ENCODE measurements around the gene NOD2. TPM values are rescaled to one million over a fixed set of nuclear protein-coding genes. Genes with fewer than 3 reads are reported as not detected.

Gene NOD2
- total RNA-seq, 1 experiment from 2014 or later = 0.17 TPM

DNA sequence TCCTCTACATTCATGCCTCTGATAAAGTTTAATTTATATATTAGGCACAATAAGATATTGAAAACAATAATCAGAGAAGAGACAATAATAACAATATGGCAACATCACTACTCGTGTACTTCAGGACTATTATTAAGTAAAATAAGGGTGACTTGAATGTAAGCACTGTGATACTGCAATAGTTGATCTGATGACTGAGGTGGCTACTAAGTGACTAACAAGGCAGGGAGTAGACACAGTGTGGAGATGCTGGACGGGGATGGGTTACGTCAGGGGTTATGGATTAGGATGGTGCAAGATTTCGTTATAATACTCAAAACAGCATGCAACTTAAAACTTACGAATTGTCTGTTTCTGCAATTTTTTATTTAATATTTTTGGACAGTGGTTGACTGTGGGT is 81.0 kb downstream of the NOD2 start:
- Histone ChIP-seq H2BK5ac (ENCODE audit: insufficient read length, low read length) (no peak overlapping the region), H2BK15ac (ENCODE audit: low read depth, low read length) (no peak overlapping the region), H2BK120ac (ENCODE audit: low read depth, low read length, poor library complexity, severe bottlenecking) (no peak overlapping the region), H3K79me2 (ENCODE audit: insufficient read depth, low read length) (no peaks in the 10 kb centered on the region), H4K91ac (ENCODE audit: insufficient read length, low read depth, low read length) (no peak overlapping the region), H2BK20ac (ENCODE audit: low read depth, low read length, poor library complexity, severe bottlenecking) (no peak overlapping the region), H3K4ac (ENCODE audit: low read depth, low read length) (no peak overlapping the region), H4K5ac (ENCODE audit: insufficient read length, low read depth, low read length) (no peak overlapping the region), H3K14ac (ENCODE audit: insufficient read depth, low read length) (no peak overlapping the region), H3K4me1 (ENCODE audit: insufficient read depth, low read length) (no peaks in the 10 kb centered on the region), H3K23me2 (ENCODE audit: insufficient read length, low read depth, low read length, poor library complexity, severe bottlenecking) (no peaks in the 10 kb centered on the region), H3K23ac (ENCODE audit: insufficient read length, low read depth, low read length) (no peak overlapping the region), H3K27me3 (ENCODE audit: insufficient read depth, low read length) (no peaks in the 10 kb centered on the region), H3K27ac (ENCODE audit: insufficient read length, low read depth, low read length) (no peak overlapping the region), H2AK5ac (ENCODE audit: insufficient read length, low read length) (no peak overlapping the region), H4K20me1 (ENCODE audit: control insufficient read depth, insufficient read depth, insufficient read length) (no peaks in the 10 kb centered on the region), H3T11ph (ENCODE audit: low read length) (no peak overlapping the region), H3K56ac (ENCODE audit: insufficient read length, low read depth, low read length) (no peak overlapping the region), H3K9ac (ENCODE audit: extremely low read depth, insufficient read length, low read length) (no peak overlapping the region), H3K18ac (ENCODE audit: insufficient read length, low read depth, low read length) (no peak overlapping the region), H2AFZ (ENCODE audit: low read length) (no peak overlapping the region), H3K4me2 (ENCODE audit: insufficient read depth, insufficient read length, low read length) (no peak overlapping the region), H3K79me1 (ENCODE audit: insufficient read depth, low read depth, low read length, poor library complexity, severe bottlenecking) (no peaks in the 10 kb centered on the region), H2BK12ac (ENCODE audit: insufficient read length, low read depth, low read length) (no peak overlapping the region), H3K9me3 (ENCODE audit: control insufficient read depth, low read depth, low read length) (no peaks in the 10 kb centered on the region), H4K8ac (replicated peaks; ENCODE audit: insufficient read length, low read depth, low read length) (no peak overlapping the region)
- no peaks in the 10 kb centered on the region; the same call in 1 of the 2 replicates for H3K27me3 Mint-ChIP-seq (ENCODE audit: low read depth)
- TF ChIP-seq, protein P1, sequence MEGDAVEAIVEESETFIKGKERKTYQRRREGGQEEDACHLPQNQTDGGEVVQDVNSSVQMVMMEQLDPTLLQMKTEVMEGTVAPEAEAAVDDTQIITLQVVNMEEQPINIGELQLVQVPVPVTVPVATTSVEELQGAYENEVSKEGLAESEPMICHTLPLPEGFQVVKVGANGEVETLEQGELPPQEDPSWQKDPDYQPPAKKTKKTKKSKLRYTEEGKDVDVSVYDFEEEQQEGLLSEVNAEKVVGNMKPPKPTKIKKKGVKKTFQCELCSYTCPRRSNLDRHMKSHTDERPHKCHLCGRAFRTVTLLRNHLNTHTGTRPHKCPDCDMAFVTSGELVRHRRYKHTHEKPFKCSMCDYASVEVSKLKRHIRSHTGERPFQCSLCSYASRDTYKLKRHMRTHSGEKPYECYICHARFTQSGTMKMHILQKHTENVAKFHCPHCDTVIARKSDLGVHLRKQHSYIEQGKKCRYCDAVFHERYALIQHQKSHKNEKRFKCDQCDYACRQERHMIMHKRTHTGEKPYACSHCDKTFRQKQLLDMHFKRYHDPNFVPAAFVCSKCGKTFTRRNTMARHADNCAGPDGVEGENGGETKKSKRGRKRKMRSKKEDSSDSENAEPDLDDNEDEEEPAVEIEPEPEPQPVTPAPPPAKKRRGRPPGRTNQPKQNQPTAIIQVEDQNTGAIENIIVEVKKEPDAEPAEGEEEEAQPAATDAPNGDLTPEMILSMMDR (conservative IDR thresholded peaks at IDR 0.05) = no peak
- H3K36me3 Mint-ChIP-seq (ENCODE audit: insufficient read depth in 1 of 3, low read depth in 3 of 3) = no peaks in the 10 kb centered on the region
- DNase-seq = no peak
- H3K4me1 Mint-ChIP-seq = no peaks in the 10 kb centered on the region
- H3K9me3 Mint-ChIP-seq = no peaks in the 10 kb centered on the region
- no peak overlapping the region for H3K4me3 Mint-ChIP-seq
- WGBS (ENCODE audit: extremely low coverage, insufficient read length, low lambda C conversion rate) = no CpG with 5 or more reads among the region's 5 CpGs
- no peak overlapping the region for H3K27ac Mint-ChIP-seq

Measured in H9 (cell line).